ENCODE results near the gene OR14A2. TPM values are rescaled to one million over a fixed set of nuclear protein-coding genes. Genes with fewer than 3 reads are reported as not detected.
A peak's percentile ranks its signal among the peaks of the same experiment; 100 is the strongest.
"Not testable (repeated sequence)": the region's sequence is repeated elsewhere in the genome, so short reads cannot be mapped to it uniquely, and the experiment has no call there.

The OR14A2 gene
- total RNA-seq, 1 donor from 2014 or later: not detected

- H3K4me1 ChIP-seq: no peaks in the 10 kb centered on the region
- ATAC-seq: no peak
- no peak for DNase-seq
- intact Hi-C loops (cut with DNase I): no loop called here
- no peaks in the 10 kb centered on the region for H3K27me3 ChIP-seq (ENCODE audit: low read depth)
- no peak overlapping the region for H3K4me3 ChIP-seq
- peaks cover 9% of the 10 kb centered on the region for H3K9me3 ChIP-seq
- no peaks in the 10 kb centered on the region for H3K36me3 ChIP-seq
- no peak overlapping the region for H3K27ac ChIP-seq
- TF ChIP-seq, protein P1, sequence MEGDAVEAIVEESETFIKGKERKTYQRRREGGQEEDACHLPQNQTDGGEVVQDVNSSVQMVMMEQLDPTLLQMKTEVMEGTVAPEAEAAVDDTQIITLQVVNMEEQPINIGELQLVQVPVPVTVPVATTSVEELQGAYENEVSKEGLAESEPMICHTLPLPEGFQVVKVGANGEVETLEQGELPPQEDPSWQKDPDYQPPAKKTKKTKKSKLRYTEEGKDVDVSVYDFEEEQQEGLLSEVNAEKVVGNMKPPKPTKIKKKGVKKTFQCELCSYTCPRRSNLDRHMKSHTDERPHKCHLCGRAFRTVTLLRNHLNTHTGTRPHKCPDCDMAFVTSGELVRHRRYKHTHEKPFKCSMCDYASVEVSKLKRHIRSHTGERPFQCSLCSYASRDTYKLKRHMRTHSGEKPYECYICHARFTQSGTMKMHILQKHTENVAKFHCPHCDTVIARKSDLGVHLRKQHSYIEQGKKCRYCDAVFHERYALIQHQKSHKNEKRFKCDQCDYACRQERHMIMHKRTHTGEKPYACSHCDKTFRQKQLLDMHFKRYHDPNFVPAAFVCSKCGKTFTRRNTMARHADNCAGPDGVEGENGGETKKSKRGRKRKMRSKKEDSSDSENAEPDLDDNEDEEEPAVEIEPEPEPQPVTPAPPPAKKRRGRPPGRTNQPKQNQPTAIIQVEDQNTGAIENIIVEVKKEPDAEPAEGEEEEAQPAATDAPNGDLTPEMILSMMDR (IDR thresholded peaks at IDR 0.05): no peak
Measured at GRCh38 chr1:247721222-247721621, 26.7 kb downstream of the OR14A2 start.

DNA sequence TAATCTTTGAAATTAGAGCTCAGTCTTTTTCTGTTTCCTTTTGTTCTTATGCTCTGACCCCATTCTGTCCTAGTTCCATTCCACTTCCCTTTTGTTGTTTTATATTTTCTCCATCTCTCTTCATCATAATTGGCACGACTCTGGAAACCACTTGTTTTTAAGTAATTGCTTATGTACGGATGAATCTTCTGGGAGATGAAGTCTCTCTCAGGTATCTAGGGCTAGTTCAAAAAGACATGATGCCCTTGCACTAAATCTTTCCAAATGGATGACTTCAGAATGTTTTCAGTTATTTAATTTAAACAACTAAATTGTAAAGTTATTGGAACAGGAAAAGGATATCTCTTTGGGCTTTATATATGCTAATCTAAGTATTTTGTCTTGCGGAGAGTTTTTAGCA, 31.4 kb downstream of the OR14A2 start, which contains the start of gene OR6F1:
Gene OR6F1, minus strand, starts transcription at position 101 of the 400 bp plus-strand sequence. CDS start 3,891 bp downstream, outside the sequence.
- Histone ChIP-seq H3K27me3 (ENCODE audit: low read depth) (no peaks in the 10 kb centered on the region), H3K4me3 (no peak within 1 kb of the TSS), H3K36me3 (no peaks in the 10 kb centered on the region), H3K4me1 (no peaks in the 10 kb centered on the region), H3K9me3 (peaks cover 9% of the 10 kb centered on the region), H3K27ac (no peak within 1 kb of the TSS)
- ATAC-seq (no peak), DNase-seq (no peak)
- TF ChIP-seq, protein P1 (IDR thresholded peaks at IDR 0.05): no peak
- intact Hi-C loops (cut with DNase I): no loop called here

- H3K27me3 ChIP-seq (ENCODE audit: low read depth): no peaks in the 10 kb centered on the region
- DNase-seq (no peak), ATAC-seq (no peak)
- TF ChIP-seq, protein P1 (IDR thresholded peaks at IDR 0.05): no peak
- H3K4me1 ChIP-seq: no peaks in the 10 kb centered on the region
- no peak overlapping the region for H3K4me3 ChIP-seq
- intact Hi-C loops (cut with DNase I): no loop called here
- no peaks in the 10 kb centered on the region for H3K36me3 ChIP-seq
- H3K9me3 ChIP-seq: no peaks in the 10 kb centered on the region
- no peak overlapping the region for H3K27ac ChIP-seq
Measured at GRCh38 chr1:247713753-247714152, 34.2 kb downstream of the OR14A2 start.

- H3K4me3 ChIP-seq; H3K27me3 ChIP-seq (ENCODE audit: low read depth); intact Hi-C loops (cut with DNase I); ATAC-seq; H3K36me3 ChIP-seq; DNase-seq; H3K27ac ChIP-seq; H3K9me3 ChIP-seq; H3K4me1 ChIP-seq: not testable (repeated sequence)
Measured at GRCh38 chr1:247710681-247711080, 37.3 kb downstream of the OR14A2 start.

- H3K4me1 ChIP-seq: no peaks in the 10 kb centered on the region
- H3K36me3 ChIP-seq: no peaks in the 10 kb centered on the region
- intact Hi-C loops (cut with DNase I): no loop called here
- TF ChIP-seq, protein P1 (IDR thresholded peaks at IDR 0.05): no peak
- no peak for DNase-seq
- no peak for ATAC-seq
- no peaks in the 10 kb centered on the region for H3K9me3 ChIP-seq
- no peak overlapping the region for H3K27ac ChIP-seq
- no peaks in the 10 kb centered on the region for H3K27me3 ChIP-seq (ENCODE audit: low read depth)
- no peak overlapping the region for H3K4me3 ChIP-seq
Measured at GRCh38 chr1:247701338-247701737, 46.6 kb downstream of the OR14A2 start.

- ATAC-seq: peak; percentile 48 to 49
- TF ChIP-seq, protein P1 (IDR thresholded peaks at IDR 0.05): peak; percentile 70
Measured at GRCh38 chr1:247681288-247681897, 66.5 kb downstream of the OR14A2 start.

More at GRCh38 chr1:247681288-247681897, 66.5 kb downstream of the OR14A2 start:
- intact Hi-C loops (cut with DNase I): no loop called here
- no peaks in the 10 kb centered on the region for H3K27me3 ChIP-seq (ENCODE audit: low read depth)
- H3K9me3 ChIP-seq: no peaks in the 10 kb centered on the region
- no peaks in the 10 kb centered on the region for H3K4me1 ChIP-seq
- H3K36me3 ChIP-seq: no peaks in the 10 kb centered on the region
- no peak overlapping the region for H3K4me3 ChIP-seq
- no peak for DNase-seq
- H3K27ac ChIP-seq: no peak overlapping the region
